ENCODE measurements around the gene PLA2G2C. TPM values are rescaled to one million over a fixed set of nuclear protein-coding genes. Genes with fewer than 3 reads are reported as not detected.

The PLA2G2C gene
- total RNA-seq, 2 experiments from 2014 or later = 0.94 to 0.95 TPM

DNA sequence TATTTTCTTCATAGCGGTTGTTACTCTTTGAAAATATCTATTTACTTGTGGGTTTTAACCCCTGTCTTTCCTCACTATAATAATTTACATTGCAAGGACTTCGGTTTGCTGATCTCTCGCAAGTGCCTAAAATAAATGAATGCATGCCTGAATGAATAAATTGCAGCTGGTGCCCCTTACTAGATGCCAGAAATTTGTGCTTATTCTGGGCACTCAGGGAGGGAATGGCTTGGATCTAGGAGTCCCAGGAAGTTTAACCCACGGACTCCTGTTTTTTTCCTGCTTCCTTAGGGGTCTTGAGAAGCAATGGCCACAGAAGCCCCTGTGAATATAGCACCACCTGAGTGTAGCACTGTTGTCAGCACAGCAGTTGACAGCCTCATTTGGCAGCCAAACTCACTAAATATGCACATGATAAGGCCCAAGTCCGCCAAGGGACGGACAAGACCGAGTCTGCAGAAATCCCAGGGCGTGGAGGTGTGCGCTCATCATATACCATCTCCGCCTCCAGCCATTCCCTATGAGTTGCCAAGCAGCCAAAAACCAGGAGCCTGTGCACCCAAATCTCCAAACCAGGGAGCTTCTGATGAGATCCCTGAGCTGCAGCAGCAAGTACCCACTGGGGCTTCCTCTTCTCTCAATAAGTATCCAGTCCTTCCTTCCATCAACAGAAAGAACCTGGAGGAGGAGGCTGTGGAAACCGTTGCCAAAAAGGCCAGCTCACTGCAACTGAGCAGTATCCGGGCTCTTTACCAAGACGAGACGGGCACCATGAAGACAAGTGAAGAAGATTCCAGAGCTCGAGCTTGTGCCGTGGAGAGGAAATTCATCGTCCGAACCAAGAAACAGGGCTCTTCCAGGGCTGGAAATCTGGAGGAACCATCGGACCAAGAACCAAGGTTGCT is 4.2 kb upstream of the PLA2G2C start:
- no peak overlapping the region for H3K27ac Mint-ChIP-seq
- DNase-seq = no peak
- no peak overlapping the region for H3K4me3 Mint-ChIP-seq
- peaks cover 29% of the 10 kb centered on the region for H3K4me1 Mint-ChIP-seq (ENCODE audit: low read depth)
- no peaks in the 10 kb centered on the region for H3K27me3 Mint-ChIP-seq (ENCODE audit: low read depth)
- CTCF ChIA-PET = interaction anchor here (1.4 kb wide), 1 partner anchor 22 kb away, joined by 9 read pairs; no protein-coding TSS in a partner anchor
- intact Hi-C loops (cut with micrococcal nuclease) = no loop called here
- H3K9me3 Mint-ChIP-seq = no peaks in the 10 kb centered on the region
- no peaks in the 10 kb centered on the region for H3K36me3 Mint-ChIP-seq (ENCODE audit: low read depth)

DNA sequence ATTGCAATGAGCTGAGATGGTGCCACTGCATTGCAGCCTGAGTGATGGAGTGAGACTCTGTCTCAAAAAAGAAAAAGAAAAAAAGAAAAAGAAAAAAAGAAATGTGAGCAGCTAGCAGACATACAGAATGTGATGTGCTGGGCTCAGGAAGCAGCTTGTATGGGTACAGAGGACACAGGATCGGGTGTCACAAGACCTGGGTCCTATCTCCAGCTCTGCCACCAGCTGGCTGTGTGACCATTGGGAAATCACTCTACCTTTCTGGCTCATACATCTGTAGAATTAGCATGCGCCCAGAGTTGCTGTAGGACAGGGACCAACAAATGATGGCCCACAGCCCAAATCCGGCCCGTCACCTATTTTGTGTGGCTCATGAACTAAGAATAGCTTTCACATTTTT is 3.3 kb upstream of the PLA2G2C start:
- intact Hi-C loops (cut with micrococcal nuclease) = loop anchor here (5.0 to 10.0 kb wide), 4 partner anchors 392 to 1105 kb away; partner anchors contain the start of genes ECE1 and TMCO4
- Mint-ChIP-seq H3K9me3 (no peaks in the 10 kb centered on the region), H3K4me3 (no peak overlapping the region), H3K27ac (no peak overlapping the region), H3K27me3 (ENCODE audit: low read depth) (no peaks in the 10 kb centered on the region), H3K36me3 (ENCODE audit: low read depth) (no peaks in the 10 kb centered on the region), H3K4me1 (ENCODE audit: low read depth) (peaks cover 37% of the 10 kb centered on the region)
- no peak for DNase-seq
- CTCF ChIA-PET = interaction anchor here (1.4 kb wide), 1 partner anchor 23 kb away, joined by 9 read pairs; no protein-coding TSS in a partner anchor

DNA sequence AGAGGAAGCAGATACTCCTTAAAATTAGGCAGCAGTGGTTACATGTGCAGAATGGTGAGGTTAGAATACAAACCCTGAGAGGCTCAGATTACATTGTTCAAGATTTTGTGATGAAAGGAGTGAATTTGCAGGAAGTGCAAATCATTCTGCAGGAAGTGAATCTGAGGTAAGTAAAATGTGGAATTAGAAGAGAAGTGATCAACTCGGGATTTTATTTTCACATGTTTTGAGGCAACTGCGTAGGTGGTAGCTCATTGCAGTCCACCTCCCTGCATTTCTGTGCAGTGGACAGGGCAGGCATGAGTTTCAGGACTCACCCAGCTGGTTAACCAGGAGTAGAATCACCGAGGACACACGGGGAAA is 2.1 kb upstream of the PLA2G2C start:
- Mint-ChIP-seq H3K27ac (no peak overlapping the region), H3K36me3 (ENCODE audit: low read depth) (peaks cover 2% of the 10 kb centered on the region), H3K4me3 (no peak overlapping the region), H3K27me3 (ENCODE audit: low read depth) (no peaks in the 10 kb centered on the region), H3K4me1 (ENCODE audit: low read depth) (peaks cover 41% of the 10 kb centered on the region), H3K9me3 (no peaks in the 10 kb centered on the region)
- DNase-seq = no peak
- CTCF ChIA-PET = interaction anchor here (0.5 to 2.1 kb wide), 5 partner anchors 9 to 1588 kb away, joined by 3 to 6 read pairs (median 3); no protein-coding TSS in a partner anchor
- intact Hi-C loops (cut with micrococcal nuclease) = loop anchor here (5.0 to 10.0 kb wide), 4 partner anchors 391 to 1106 kb away; partner anchors contain the start of genes ECE1 and TMCO4

DNA sequence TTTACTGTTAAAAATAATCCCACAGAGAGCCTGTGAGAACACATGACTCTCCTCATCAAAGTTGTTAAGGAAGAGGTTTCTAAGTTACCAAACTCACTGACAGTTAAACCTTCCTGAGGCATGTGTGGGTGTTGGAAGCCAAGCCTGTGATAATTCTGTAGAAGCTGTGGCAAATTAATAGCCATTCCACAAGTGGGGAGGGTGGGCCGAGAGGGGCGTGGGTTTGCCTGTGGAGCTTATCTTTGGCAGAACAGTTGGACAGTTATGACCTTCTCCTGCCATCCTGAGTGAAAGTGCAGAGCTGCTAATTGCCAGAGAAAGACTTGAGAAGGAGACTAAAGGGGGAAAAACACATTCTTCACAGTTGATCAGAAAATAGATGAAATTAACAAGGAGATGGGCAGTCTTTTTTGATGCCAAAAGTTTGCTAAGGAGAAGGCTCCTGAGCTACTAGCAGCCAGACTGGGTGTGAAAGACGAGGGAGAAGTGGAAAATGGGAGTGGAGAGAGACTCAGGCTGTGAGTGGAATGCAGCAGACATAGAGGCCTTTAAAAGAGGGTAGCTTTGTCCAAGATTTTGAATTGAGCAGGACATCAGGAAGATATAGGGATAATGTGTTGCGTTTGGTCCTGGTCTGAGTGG is 1.6 kb upstream of the PLA2G2C start:
- H3K4me1 Mint-ChIP-seq (ENCODE audit: low read depth) = peaks cover 41% of the 10 kb centered on the region
- intact Hi-C loops (cut with micrococcal nuclease) = loop anchor here (1.0 to 10.0 kb wide), 5 partner anchors 17 to 1107 kb away; partner anchors contain the start of genes ECE1 and TMCO4
- H3K27ac Mint-ChIP-seq = no peak overlapping the region

DNA sequence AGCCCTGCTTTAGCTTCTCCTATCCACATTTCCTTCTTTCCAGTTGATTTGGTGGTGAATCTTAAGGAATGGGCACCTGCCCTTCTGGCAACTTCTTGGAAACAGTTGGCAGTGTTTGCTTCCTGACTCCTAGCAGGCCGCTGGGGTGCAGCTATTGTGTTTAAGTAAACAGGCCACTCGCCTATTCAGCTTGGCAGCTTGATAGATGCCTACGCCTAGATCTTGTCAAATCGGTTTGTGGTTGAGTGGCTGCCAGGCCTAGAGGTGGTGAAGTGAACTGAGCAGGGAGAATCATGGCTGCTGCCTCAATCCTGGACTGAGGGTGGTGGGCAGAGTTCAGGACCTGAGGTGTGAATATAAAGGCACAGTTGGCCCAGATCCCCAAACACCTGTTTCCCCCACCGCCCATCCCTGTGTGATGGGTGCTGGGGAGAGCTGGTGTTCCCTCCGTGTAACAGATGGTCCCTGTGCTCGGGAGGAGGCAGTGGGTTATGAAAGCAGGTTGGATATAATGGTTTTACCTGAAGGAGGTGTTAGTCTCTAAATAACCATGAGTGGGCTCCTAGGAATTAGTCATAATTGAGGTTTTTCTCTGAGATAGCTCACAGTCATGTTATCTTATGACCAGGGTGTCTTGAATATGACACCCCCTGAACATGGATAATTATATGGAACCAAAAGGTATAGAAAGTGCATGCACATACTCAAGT is 940 bp upstream of the PLA2G2C start:
- no peaks in the 10 kb centered on the region for H3K27me3 Mint-ChIP-seq (ENCODE audit: low read depth)
- H3K4me1 Mint-ChIP-seq (ENCODE audit: low read depth) = peaks cover 41% of the 10 kb centered on the region
- CTCF ChIA-PET = interaction anchor here (0.6 to 2.3 kb wide), 5 partner anchors 9 to 35 kb away, joined by 4 to 9 read pairs (median 6); no protein-coding TSS in a partner anchor
- H3K4me3 Mint-ChIP-seq = peak overlapping the region; percentile 62
- peaks cover 2% of the 10 kb centered on the region for H3K36me3 Mint-ChIP-seq (ENCODE audit: low read depth)
- no peaks in the 10 kb centered on the region for H3K9me3 Mint-ChIP-seq
- intact Hi-C loops (cut with micrococcal nuclease) = loop anchor here (1.0 to 10.0 kb wide), 5 partner anchors 16 to 1108 kb away; partner anchors contain the start of genes ECE1 and TMCO4
- DNase-seq = peak; percentile 50
- peak overlapping the region; percentile 82 for H3K27ac Mint-ChIP-seq

More for the DNA sequence above, 1.6 kb upstream of the PLA2G2C start:
- CTCF ChIA-PET = interaction anchor here (0.5 to 2.3 kb wide), 6 partner anchors 8 to 1588 kb away, joined by 3 to 9 read pairs (median 5); no protein-coding TSS in a partner anchor
- Mint-ChIP-seq H3K4me3 (no peak overlapping the region), H3K36me3 (ENCODE audit: low read depth) (peaks cover 2% of the 10 kb centered on the region), H3K9me3 (no peaks in the 10 kb centered on the region), H3K27me3 (ENCODE audit: low read depth) (no peaks in the 10 kb centered on the region)
- no peak for DNase-seq

DNA sequence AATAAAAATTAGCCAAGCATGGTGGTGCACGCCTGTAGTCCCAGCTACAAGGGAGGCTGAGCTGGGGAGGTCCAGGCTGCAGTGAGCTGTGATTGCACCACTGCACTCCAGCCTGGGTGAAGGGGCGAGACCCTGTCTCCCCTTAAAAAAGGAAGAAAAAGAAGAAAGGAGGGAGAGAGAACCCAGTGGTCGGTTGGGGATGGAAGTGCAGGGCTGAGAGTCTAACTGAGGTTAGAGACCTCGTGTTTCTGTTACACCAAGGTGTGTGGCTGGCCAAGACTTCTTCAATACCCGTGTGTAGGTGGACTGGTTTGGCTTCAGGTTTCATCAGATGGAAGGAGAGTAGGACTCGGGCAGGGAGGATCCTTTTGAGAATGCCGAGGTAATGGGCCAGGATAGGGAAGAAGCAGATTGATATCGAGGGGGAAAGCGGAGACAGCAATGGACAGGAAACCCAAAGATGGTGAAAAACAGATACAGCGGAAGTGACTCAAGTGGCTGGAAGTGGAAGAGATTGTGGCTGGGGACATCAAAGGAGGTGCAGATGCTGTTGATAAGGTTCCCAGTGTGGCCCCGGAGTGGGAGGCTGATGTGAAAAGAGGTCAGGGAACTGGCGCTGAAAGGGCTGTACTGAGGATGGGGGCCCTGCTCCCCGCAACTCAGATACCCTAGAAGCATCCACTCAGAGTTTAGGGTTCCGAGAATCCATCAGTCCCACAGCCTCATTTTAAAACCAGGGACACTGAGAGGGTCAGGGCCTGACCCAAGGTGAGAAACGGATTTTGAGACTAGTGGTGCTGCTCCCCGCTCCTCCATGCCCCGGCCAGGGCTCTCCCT is 1.1 kb downstream of the PLA2G2C start:
- peak overlapping the region; percentile 62 for H3K4me3 Mint-ChIP-seq
- H3K27ac Mint-ChIP-seq = peak overlapping the region; percentile 76
- no peaks in the 10 kb centered on the region for H3K27me3 Mint-ChIP-seq (ENCODE audit: low read depth)
- intact Hi-C loops (cut with micrococcal nuclease) = loop anchor here (1.0 to 10.0 kb wide), 6 partner anchors 64 to 1110 kb away; partner anchors contain the start of genes ECE1 and TMCO4
- DNase-seq = peak; percentile 83
- H3K36me3 Mint-ChIP-seq (ENCODE audit: low read depth) = peaks cover 2% of the 10 kb centered on the region
- H3K9me3 Mint-ChIP-seq = peaks cover under 1% of the 10 kb centered on the region
- CTCF ChIA-PET = no interaction called here
- H3K4me1 Mint-ChIP-seq (ENCODE audit: low read depth) = peaks cover 41% of the 10 kb centered on the region

DNA sequence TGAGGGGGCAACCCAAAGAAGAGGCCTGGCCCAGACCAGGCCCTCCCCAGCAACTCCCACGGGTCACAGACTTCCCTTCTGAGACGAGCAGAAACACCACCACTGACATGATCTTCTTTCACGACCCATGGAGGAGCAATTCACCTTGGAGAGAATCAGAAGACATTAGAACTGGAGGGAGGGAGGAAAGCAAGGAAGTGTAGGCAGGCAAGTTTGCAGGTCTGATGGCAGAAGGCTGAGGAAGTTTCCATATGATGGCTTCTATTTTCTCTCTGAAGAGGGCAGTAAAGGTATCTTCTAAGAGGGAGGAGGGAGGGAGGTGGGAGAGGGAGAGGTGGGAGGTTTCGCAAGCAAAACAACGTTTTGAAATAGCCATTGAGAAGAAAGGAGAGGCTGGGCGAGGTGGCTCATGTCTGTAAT is 1.8 kb downstream of the PLA2G2C start:
- Mint-ChIP-seq H3K27me3 (ENCODE audit: low read depth) (no peaks in the 10 kb centered on the region), H3K4me1 (ENCODE audit: low read depth) (peaks cover 41% of the 10 kb centered on the region), H3K4me3 (no peak overlapping the region), H3K36me3 (ENCODE audit: low read depth) (peaks cover 2% of the 10 kb centered on the region), H3K27ac (peak overlapping the region; percentile 63), H3K9me3 (peaks cover 8% of the 10 kb centered on the region)
- CTCF ChIA-PET = interaction anchor here (0.6 kb wide), 1 partner anchor 34 kb away, joined by 3 read pairs; no protein-coding TSS in a partner anchor
- intact Hi-C loops (cut with micrococcal nuclease) = loop anchor here (2.0 to 10.0 kb wide), 3 partner anchors 474 to 1110 kb away; partner anchors contain the start of gene ECE1
- no peak for DNase-seq

DNA sequence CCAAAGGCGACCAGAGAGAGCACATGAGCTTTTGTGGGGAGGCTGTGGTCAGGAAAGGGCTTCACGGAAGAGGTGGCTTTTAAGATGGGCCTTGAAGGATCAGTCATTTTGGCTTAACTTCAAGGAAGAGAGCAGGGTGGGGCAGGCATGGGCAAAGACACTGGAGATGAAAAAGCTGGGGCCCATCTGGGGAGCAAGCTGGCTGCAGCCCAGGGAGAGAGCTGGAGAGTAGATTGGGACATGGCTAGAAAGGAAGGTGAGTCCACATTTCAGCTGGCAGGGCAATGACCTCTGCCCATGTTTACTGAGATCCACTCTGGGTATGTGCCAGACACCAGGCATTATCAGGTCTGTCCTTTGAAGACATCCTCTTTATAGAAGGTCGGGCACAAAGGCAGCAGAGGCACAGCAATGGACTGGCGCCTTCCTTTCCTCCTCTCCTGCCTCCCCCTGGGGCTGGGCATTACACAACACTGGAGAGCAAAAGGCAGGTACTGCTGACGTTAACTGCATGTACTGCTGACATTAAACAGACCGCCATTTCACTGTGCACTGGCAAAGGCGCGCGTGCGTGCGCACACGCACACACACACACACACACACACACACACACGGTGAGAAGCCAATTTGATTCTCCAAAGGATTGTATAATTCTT is 2.6 kb downstream of the PLA2G2C start:
- CTCF ChIA-PET = interaction anchor here (0.6 to 1.2 kb wide), 2 partner anchors 12 to 33 kb away, joined by 3 to 5 read pairs; no protein-coding TSS in a partner anchor
- no peak for DNase-seq
- Mint-ChIP-seq H3K9me3 (peaks cover 12% of the 10 kb centered on the region), H3K4me3 (no peak overlapping the region), H3K27ac (no peak overlapping the region), H3K27me3 (ENCODE audit: low read depth) (no peaks in the 10 kb centered on the region), H3K36me3 (ENCODE audit: low read depth) (peaks cover 2% of the 10 kb centered on the region), H3K4me1 (ENCODE audit: low read depth) (peaks cover 36% of the 10 kb centered on the region)
- intact Hi-C loops (cut with micrococcal nuclease) = loop anchor here (2.0 to 10.0 kb wide), 3 partner anchors 473 to 1111 kb away; partner anchors contain the start of gene ECE1

DNA sequence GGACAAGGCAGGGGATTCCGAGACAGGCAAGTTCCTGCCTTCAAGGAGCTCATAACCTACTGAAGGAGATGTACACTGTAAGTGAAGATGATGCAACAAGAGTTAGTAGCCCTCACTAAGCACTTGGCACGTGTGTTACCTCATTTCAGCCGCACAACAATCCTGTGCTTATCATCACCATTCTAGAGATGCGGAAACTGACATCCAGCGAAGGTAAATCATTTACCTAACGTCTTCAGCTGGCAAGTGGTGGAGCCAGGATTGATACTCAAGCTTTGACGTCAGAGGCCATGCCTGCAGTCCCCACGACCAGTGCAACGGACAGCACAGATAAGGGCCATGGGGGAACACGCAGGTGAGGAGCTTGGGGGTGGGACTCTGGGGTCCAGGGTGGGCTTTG is 3.3 kb downstream of the PLA2G2C start:
- no peak for DNase-seq
- H3K27me3 Mint-ChIP-seq (ENCODE audit: low read depth) = no peaks in the 10 kb centered on the region
- CTCF ChIA-PET = interaction anchor here (0.9 to 1.2 kb wide), 2 partner anchors 13 to 31 kb away, joined by 4 to 5 read pairs; no protein-coding TSS in a partner anchor
- intact Hi-C loops (cut with micrococcal nuclease) = loop anchor here (10.0 kb wide), 2 partner anchors 718 to 1112 kb away; partner anchors contain the start of gene ECE1
- H3K4me1 Mint-ChIP-seq (ENCODE audit: low read depth) = peaks cover 28% of the 10 kb centered on the region
- H3K4me3 Mint-ChIP-seq = no peak overlapping the region
- no peak overlapping the region for H3K27ac Mint-ChIP-seq
- peaks cover 2% of the 10 kb centered on the region for H3K36me3 Mint-ChIP-seq (ENCODE audit: low read depth)
- peaks cover 12% of the 10 kb centered on the region for H3K9me3 Mint-ChIP-seq

DNA sequence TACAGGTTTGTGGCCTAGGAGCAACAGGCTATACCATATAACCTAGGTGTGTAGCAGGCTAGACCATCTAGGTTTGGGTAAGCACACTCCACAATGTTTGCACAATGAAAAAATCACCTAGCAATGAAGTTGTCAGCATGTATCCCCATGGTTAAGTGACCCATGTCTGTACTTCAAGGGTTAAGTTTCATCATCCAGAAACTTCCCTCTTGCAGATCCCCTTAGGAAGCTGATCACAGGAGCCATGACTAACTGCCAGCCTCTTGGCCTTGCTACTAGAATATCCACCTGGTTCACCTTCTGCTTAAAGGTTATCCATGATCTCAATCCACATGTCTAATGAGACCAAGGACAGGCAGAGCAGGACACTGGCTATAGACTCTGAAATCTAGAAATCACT is 3.9 kb downstream of the PLA2G2C start:
- CTCF ChIA-PET = interaction anchor here (0.9 to 1.5 kb wide), 3 partner anchors 13 to 30 kb away, joined by 4 to 11 read pairs (median 5); no protein-coding TSS in a partner anchor
- no peaks in the 10 kb centered on the region for H3K27me3 Mint-ChIP-seq (ENCODE audit: low read depth)
- H3K9me3 Mint-ChIP-seq = peaks cover 12% of the 10 kb centered on the region
- H3K27ac Mint-ChIP-seq = no peak overlapping the region
- peaks cover 2% of the 10 kb centered on the region for H3K36me3 Mint-ChIP-seq (ENCODE audit: low read depth)
- DNase-seq = no peak
- peaks cover 22% of the 10 kb centered on the region for H3K4me1 Mint-ChIP-seq (ENCODE audit: low read depth)
- intact Hi-C loops (cut with micrococcal nuclease) = loop anchor here (10.0 kb wide), 2 partner anchors 718 to 1112 kb away; partner anchors contain the start of gene ECE1
- no peak overlapping the region for H3K4me3 Mint-ChIP-seq
